H1 (cell line): Measurements from ENCODE around the gene COL16A1. TPM values are rescaled to one million over a fixed set of nuclear protein-coding genes. Genes with fewer than 3 reads are reported as not detected.

Experiments
- ATF2 ChIP-seq: IDR thresholded peaks from 2 replicates; pipeline ENCODE4 v1.6.1; 2012; ENCODE audit warnings: low read length, inconsistent platforms
- HDAC6 ChIP-seq: IDR thresholded peaks from one replicate; pipeline ENCODE4 v1.7.1; 2012; ENCODE audit warnings: low read depth, mild to moderate bottlenecking, inconsistent platforms, low read length, moderate library complexity
- JUND ChIP-seq: IDR thresholded peaks from 2 replicates; pipeline ENCODE4 v1.6.1; 2011; ENCODE audit warnings: mild to moderate bottlenecking, improper control_type of control experiment, low read length
- KDM5A ChIP-seq: fragments of 200-600 bp; IDR thresholded peaks from 2 replicates; pipeline ENCODE4 v1.7.1; 2012; ENCODE audit warnings: mild to moderate bottlenecking, low read length, inconsistent platforms, mixed read lengths
- polyA plus RNA-seq, 7 experiments: library from polyadenylated mRNA; depleted of rRNA in 3 of 7; stranded (reverse) in 5 of 7; unstranded in 2 of 7; fragments of >200 nt in 5 of 7; fragments of 200-250 nt in 2 of 7; gene quantifications; 1 replicate in 5 of 7; 2 replicates in 1 of 7; 4 replicates in 1 of 7; pipeline versions ENCODE4 v1.2.1 to v1.2.3, GENCODE V29; 2011 to 2013; ENCODE audit warnings: missing spikeins in 2 of 7, mixed read lengths in 2 of 7
- total RNA-seq: library from RNA; stranded (reverse); fragmentation: NEBNext Ultra II Directional; extraction: Animal tissue kit (Norgen Biotek cat#: 25700); gene quantifications from 2 replicates; pipeline ENCODE4 v1.2.1, GENCODE V29; 2021

Gene COL16A1
- total and polyA plus RNA-seq, 2 of the 8 experiments (the other 6 are each of a cell fraction or from before 2014, with no cell fraction given): 2.0 to 10.5 TPM

DNA sequence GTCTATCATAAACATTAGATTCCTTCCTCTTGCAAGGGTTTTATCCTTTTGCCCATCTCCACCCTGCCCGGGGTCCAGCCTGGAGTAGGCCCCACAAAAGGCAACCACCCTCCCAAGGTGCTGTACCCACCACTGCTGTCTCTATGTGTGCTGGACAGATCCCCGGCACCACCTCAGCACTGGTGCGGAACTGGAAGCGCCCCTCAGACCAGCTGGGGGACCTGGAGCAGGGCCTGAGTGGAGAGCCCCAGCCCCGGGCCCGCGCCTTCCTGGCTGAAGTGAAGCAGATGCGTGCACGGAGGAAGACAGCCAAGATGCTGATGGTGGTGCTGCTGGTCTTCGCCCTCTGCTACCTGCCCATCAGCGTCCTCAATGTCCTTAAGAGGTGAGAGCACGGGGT is 80.5 kb downstream of the COL16A1 start (continued):
- no peak for TF ChIP-seq ATF2
- no peak for TF ChIP-seq KDM5A
- TF ChIP-seq HDAC6: no peak
- no peak for TF ChIP-seq JUND
